Lung (tissue), 12 donors: ENCODE results near the gene RTN4RL2. TPM values are rescaled to one million over a fixed set of nuclear protein-coding genes. Genes with fewer than 3 reads are reported as not detected.

Experiments used
- ATAC-seq: fragments of 200-7000 bp; cut with Tn5 transposase; one replicate; pipeline ENCODE4 v1.9.1; 2020; ENCODE audit warnings: moderate number of reproducible peaks; ENCODE audit not compliant: insufficient read depth, low FRiP score
- DNase-seq, 3 donors: peaks; one replicate each; pipeline ENCODE4 v3.0.0-alpha.2; 2013 to 2017
- H3K27ac ChIP-seq, 2 donors: one replicate each; pipeline ENCODE4 v1.5.1; 2013; ENCODE audit warnings: mild to moderate bottlenecking in 2 of 2, moderate library complexity in 2 of 2, control low read depth in 1 of 2, inconsistent platforms in 1 of 2, low read depth in 1 of 2, low read length in 1 of 2
- H3K27me3 ChIP-seq, 3 donors: one replicate each; pipeline ENCODE4 v1.5.1; 2013; ENCODE audit warnings: low read length in 2 of 3; ENCODE audit not compliant: control insufficient read depth in 3 of 3, insufficient read depth in 3 of 3
- H3K36me3 ChIP-seq, 4 donors: one replicate each; pipeline ENCODE4 v1.5.1; 2013; ENCODE audit warnings: low read length in 4 of 4, mild to moderate bottlenecking in 1 of 4, moderate library complexity in 1 of 4; ENCODE audit not compliant: control insufficient read depth in 4 of 4, insufficient read depth in 4 of 4
- H3K4me1 ChIP-seq, 5 donors: one replicate each; pipeline ENCODE4 v1.5.1; 2013; ENCODE audit warnings: low read length in 5 of 5, mild to moderate bottlenecking in 2 of 5, moderate library complexity in 1 of 5; ENCODE audit not compliant: control insufficient read depth in 5 of 5, insufficient read depth in 5 of 5
- H3K4me3 ChIP-seq: one replicate; pipeline ENCODE4 v1.5.1; 2013; ENCODE audit warnings: mild to moderate bottlenecking, control low read depth, moderate library complexity
- H3K9ac ChIP-seq, 2 donors: one replicate each; pipeline ENCODE4 v1.5.1; 2013; ENCODE audit warnings: low read length in 2 of 2, control low read depth in 1 of 2; ENCODE audit not compliant: insufficient read depth in 1 of 2
- H3K9me3 ChIP-seq, 4 donors: one replicate each; pipeline ENCODE4 v1.5.1; 2013; ENCODE audit warnings: low read length in 3 of 4, mild to moderate bottlenecking in 1 of 4, moderate library complexity in 1 of 4; ENCODE audit not compliant: control insufficient read depth in 4 of 4, insufficient read depth in 3 of 4
- WGBS, 2 donors: extraction: QIAGEN DNeasy Blood & Tissue Kit; methylation state at CpG; one replicate each; pipeline ENCODE4 v1.1.7; 2013; 5-methylcytosine and 5-hydroxymethylcytosine counted together
- polyA plus RNA-seq, 2 donors: library from polyadenylated mRNA; stranded (reverse); fragments of 200-250 nt; gene quantifications; one replicate each; pipeline ENCODE4 v1.2.1, GENCODE V29; 2013
- total RNA-seq, 2 donors: library from RNA; depleted of rRNA in 1 of 2; stranded (reverse); fragments of >200 nt in 1 of 2; gene quantifications; one replicate each; pipeline ENCODE4 v1.2.1, GENCODE V29; 2014 to 2021
- TF ChIP-seq, protein P1 (sequence below): IDR thresholded peaks from 2 replicates; pipeline ENCODE4 v1.5.1; 2012; ENCODE audit warnings: mild to moderate bottlenecking; ENCODE audit errors: control extremely low read depth, extremely low read depth
- donor health status: control.
- donor health status: control.
- donor health status: Bipolar disorder and iron deficiency.
- donor health status: healthy.
- donor health status: DM: yes; HTN: yes; CAD: no.

RTN4RL2 gene
- total and polyA plus RNA-seq, 4 donors: 0.31 to 4.8 (median 1.6) TPM

GRCh38 chr11:57456960-57457642 is 3.2 kb upstream of the RTN4RL2 start:
- Histone ChIP-seq H3K36me3 (no peaks in the 10 kb centered on the region), H3K4me3 (no peak overlapping the region), H3K9me3 (no peaks in the 10 kb centered on the region), H3K27me3 (peaks cover 0 to 42% (median 23%) of the 10 kb centered on the region in 3 donors), H3K27ac (no peak overlapping the region), H3K4me1 (peaks cover 0 to 19% (median 15%) of the 10 kb centered on the region in 5 donors), H3K9ac (no peak overlapping the region)
- ATAC-seq (peak; percentile 77), DNase-seq (peak; percentile 86 to 88 (median 87))
- 12 to 15% methylated on average over 19 of the region's 19 CpGs for WGBS, 2 donors
- TF ChIP-seq, protein P1, sequence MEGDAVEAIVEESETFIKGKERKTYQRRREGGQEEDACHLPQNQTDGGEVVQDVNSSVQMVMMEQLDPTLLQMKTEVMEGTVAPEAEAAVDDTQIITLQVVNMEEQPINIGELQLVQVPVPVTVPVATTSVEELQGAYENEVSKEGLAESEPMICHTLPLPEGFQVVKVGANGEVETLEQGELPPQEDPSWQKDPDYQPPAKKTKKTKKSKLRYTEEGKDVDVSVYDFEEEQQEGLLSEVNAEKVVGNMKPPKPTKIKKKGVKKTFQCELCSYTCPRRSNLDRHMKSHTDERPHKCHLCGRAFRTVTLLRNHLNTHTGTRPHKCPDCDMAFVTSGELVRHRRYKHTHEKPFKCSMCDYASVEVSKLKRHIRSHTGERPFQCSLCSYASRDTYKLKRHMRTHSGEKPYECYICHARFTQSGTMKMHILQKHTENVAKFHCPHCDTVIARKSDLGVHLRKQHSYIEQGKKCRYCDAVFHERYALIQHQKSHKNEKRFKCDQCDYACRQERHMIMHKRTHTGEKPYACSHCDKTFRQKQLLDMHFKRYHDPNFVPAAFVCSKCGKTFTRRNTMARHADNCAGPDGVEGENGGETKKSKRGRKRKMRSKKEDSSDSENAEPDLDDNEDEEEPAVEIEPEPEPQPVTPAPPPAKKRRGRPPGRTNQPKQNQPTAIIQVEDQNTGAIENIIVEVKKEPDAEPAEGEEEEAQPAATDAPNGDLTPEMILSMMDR: peak; percentile 96

GRCh38 chr11:57457643-57458023 is 2.7 kb upstream of the RTN4RL2 start:
- H3K4me3 ChIP-seq: no peak overlapping the region
- no peaks in the 10 kb centered on the region for H3K9me3 ChIP-seq
- ATAC-seq: no peak
- H3K27me3 ChIP-seq: peaks cover 0 to 45% (median 22%) of the 10 kb centered on the region in 3 donors
- no peak overlapping the region for H3K9ac ChIP-seq
- no peaks in the 10 kb centered on the region for H3K36me3 ChIP-seq
- no peak for DNase-seq
- WGBS, 2 donors: 6 to 13% methylated on average over 7 of the region's 7 CpGs
- peaks cover 0 to 19% (median 15%) of the 10 kb centered on the region in 5 donors for H3K4me1 ChIP-seq
- TF ChIP-seq, protein P1: no peak
- H3K27ac ChIP-seq: no peak overlapping the region

GRCh38 chr11:57458060-57458409 is 2.3 kb upstream of the RTN4RL2 start:
- WGBS, 2 donors: 2 to 4% methylated on average over 12 to 16 of the region's 16 CpGs
- Histone ChIP-seq H3K4me3 (no peak overlapping the region), H3K4me1 (peaks cover 0 to 18% (median 15%) of the 10 kb centered on the region in 5 donors), H3K9me3 (no peaks in the 10 kb centered on the region), H3K27ac (no peak overlapping the region), H3K9ac (no peak overlapping the region), H3K27me3 (peaks cover 0 to 49% (median 20%) of the 10 kb centered on the region in 3 donors), H3K36me3 (no peaks in the 10 kb centered on the region)
- TF ChIP-seq, protein P1: no peak
- ATAC-seq (no peak), DNase-seq (no peak)
